Heart right ventricle (tissue), 16 donors: ENCODE measurements around the gene GABRR2. TPM values are rescaled to one million over a fixed set of nuclear protein-coding genes. Genes with fewer than 3 reads are reported as not detected.
A peak's percentile ranks its signal among the peaks of the same experiment; 100 is the strongest.

Experiments
- ATAC-seq, 8 donors: fragments of 200-7000 bp; cut with Tn5 transposase; one replicate each; pipeline ENCODE4 v1.9.1; 2020; ENCODE audit warnings: mild to moderate bottlenecking in 8 of 8, moderate library complexity in 8 of 8, moderate number of reproducible peaks in 1 of 8
- DNase-seq, 2 donors: peaks; one replicate each; pipeline ENCODE4 v3.0.0-alpha.2; 2020
- H3K27ac ChIP-seq, 10 donors: fragments of 200-600 bp; sonication (generic) in 2 of 10; one replicate each; pipeline versions ENCODE4 v1.5.0 to v1.8.0; 2020 to 2022; ENCODE audit warnings: mild to moderate bottlenecking in 3 of 10
- H3K27me3 ChIP-seq, 7 donors: fragments of 200-600 bp; one replicate each; pipeline ENCODE4 v1.8.0; 2021 to 2022; ENCODE audit warnings: mild to moderate bottlenecking in 2 of 7
- H3K36me3 ChIP-seq, 9 donors: fragments of 200-600 bp; sonication (generic) in 1 of 9; one replicate each; pipeline versions ENCODE4 v1.5.0 to v1.8.0; 2020 to 2022; ENCODE audit warnings: mild to moderate bottlenecking in 2 of 9
- H3K4me1 ChIP-seq, 9 donors: fragments of 200-600 bp; sonication (generic) in 1 of 9; one replicate each; pipeline versions ENCODE4 v1.5.0 to v1.8.0; 2020 to 2022; ENCODE audit warnings: mild to moderate bottlenecking in 4 of 9
- H3K4me3 ChIP-seq, 10 donors: fragments of 200-600 bp; sonication (generic) in 2 of 10; one replicate each; pipeline versions ENCODE4 v1.5.0 to v1.8.0; 2020 to 2022; ENCODE audit warnings: mild to moderate bottlenecking in 7 of 10, moderate library complexity in 2 of 10
- H3K9me3 ChIP-seq, 11 donors: fragments of 200-600 bp in 10 of 11; sonication (generic) in 2 of 11; one replicate each; pipeline versions ENCODE4 v1.5.0 to v1.8.0; 2013 to 2022; ENCODE audit warnings: mild to moderate bottlenecking in 2 of 11, control low read depth in 1 of 11, moderate library complexity in 1 of 11
- WGBS, 2 donors: extraction: QIAGEN DNeasy Blood & Tissue Kit; methylation state at CpG; one replicate each; pipeline ENCODE4 v1.1.7; 2013; ENCODE audit warnings: inconsistent platforms in 1 of 2; 5-methylcytosine and 5-hydroxymethylcytosine counted together
- intact Hi-C, 10 donors: fragments of 100-400 bp; cut with DNase I; formaldehyde crosslinking; loops; one replicate each; pipeline versions ENCODE4 v1.11.1 to v1.14.2; 2022
- polyA plus RNA-seq, 2 donors: library from polyadenylated mRNA; stranded (reverse); fragments of 200-250 nt; gene quantifications; one replicate each; pipeline ENCODE4 v1.2.3, GENCODE V29; 2013
- total RNA-seq, 10 donors: library from RNA; stranded (reverse); fragmentation: NEBNext Ultra II Directional in 3 of 10; extraction: Animal tissue kit (Norgen Biotek cat#: 25700) in 3 of 10; gene quantifications; one replicate each; pipeline versions ENCODE4 v1.2.1 to v1.2.4, GENCODE V29; 2021 to 2023
- TF ChIP-seq, protein P1 (sequence below), 9 donors: fragments of 200-600 bp; sonication (generic) in 2 of 9; IDR thresholded peaks; one replicate each; pipeline versions ENCODE4 v1.5.0 to v1.8.0; 2021 to 2022; ENCODE audit warnings: antibody characterized with exemption in 9 of 9, mild to moderate bottlenecking in 5 of 9, moderate library complexity in 1 of 9
- donor health status: Arrhythmogenic right ventricular cardiomyopathy.
- donor health status: ischemic (EF 13 %, LVEDD 7.1; RV severe dilation, severe dysfunction).
- donor health status: healthy with polysubstance abuse.
- donor health status: DM: no; HTN: yes; CAD: no.
- donor health status: DM: no; HTN: no; CAD: no.
- donor health status: ischemic (EF 25% LVEDD 6.9; RV normal size, moderate dysfunction).
- donor health status: ischemic (EF 25% LVEDD 5.7; RV mildly dilated, moderate dysfunction).
- donor health status: healthy.
- donor health status: DM: yes; HTN: yes; CAD: no.
- donor health status: Ischemic cardiomyopathy.
- donor health status: ischemic (EF 35%, LVEDD 5.7; RV mildly dilated, moderate dysfunction).
- donor health status: nonischemic (EF 11% LVEDD 7.7; RV severe dilation, severe dysfunction).
- donor health status: DM: yes; HTN: yes; CAD: no.
- donor health status: PGD.
- donor health status: ischemic (EF 29% LVEDD 5.4; RV normal size, mild dysfunction).
- donor health status: nonischemic (EF 23%, LVEDD 6.1; RV moderate dilation, normal function).

The GABRR2 gene
- total and polyA plus RNA-seq, 12 donors = 0.14 to 1.2 (median 0.45) TPM; not detected in 3

GRCh38 chr6:89281779-89282246 is 33.3 kb downstream of the GABRR2 start:
- H3K27ac ChIP-seq = no peak overlapping the region
- DNase-seq (no peak), ATAC-seq (peak in 4 of 8 donors; percentile 42 to 52 (median 50))
- H3K27me3 ChIP-seq = no peaks in the 10 kb centered on the region
- 69 to 82% methylated on average over 10 of the region's 10 CpGs for WGBS, 2 donors
- H3K4me3 ChIP-seq = no peak overlapping the region
- intact Hi-C loops = no loop called here
- no peaks in the 10 kb centered on the region for H3K9me3 ChIP-seq
- TF ChIP-seq, protein P1, sequence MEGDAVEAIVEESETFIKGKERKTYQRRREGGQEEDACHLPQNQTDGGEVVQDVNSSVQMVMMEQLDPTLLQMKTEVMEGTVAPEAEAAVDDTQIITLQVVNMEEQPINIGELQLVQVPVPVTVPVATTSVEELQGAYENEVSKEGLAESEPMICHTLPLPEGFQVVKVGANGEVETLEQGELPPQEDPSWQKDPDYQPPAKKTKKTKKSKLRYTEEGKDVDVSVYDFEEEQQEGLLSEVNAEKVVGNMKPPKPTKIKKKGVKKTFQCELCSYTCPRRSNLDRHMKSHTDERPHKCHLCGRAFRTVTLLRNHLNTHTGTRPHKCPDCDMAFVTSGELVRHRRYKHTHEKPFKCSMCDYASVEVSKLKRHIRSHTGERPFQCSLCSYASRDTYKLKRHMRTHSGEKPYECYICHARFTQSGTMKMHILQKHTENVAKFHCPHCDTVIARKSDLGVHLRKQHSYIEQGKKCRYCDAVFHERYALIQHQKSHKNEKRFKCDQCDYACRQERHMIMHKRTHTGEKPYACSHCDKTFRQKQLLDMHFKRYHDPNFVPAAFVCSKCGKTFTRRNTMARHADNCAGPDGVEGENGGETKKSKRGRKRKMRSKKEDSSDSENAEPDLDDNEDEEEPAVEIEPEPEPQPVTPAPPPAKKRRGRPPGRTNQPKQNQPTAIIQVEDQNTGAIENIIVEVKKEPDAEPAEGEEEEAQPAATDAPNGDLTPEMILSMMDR (IDR thresholded peaks at IDR 0.05) = peak in 3 of 9 donors; percentile 16 to 53 (median 25)
- H3K36me3 ChIP-seq = no peaks in the 10 kb centered on the region
- H3K4me1 ChIP-seq = no peaks in the 10 kb centered on the region

GRCh38 chr6:89278956-89279355 is 36.1 kb downstream of the GABRR2 start:
- 94% methylated on average over 9 of the region's 9 CpGs for WGBS, 2 donors
- no peaks in the 10 kb centered on the region for H3K36me3 ChIP-seq
- no peak for DNase-seq
- no peak overlapping the region for H3K4me3 ChIP-seq
- no peak overlapping the region for H3K27ac ChIP-seq
- H3K27me3 ChIP-seq = no peaks in the 10 kb centered on the region
- TF ChIP-seq, protein P1 (IDR thresholded peaks at IDR 0.05) = no peak
- intact Hi-C loops = no loop called here
- no peaks in the 10 kb centered on the region for H3K9me3 ChIP-seq
- H3K4me1 ChIP-seq = peaks cover 0 to 4% (median 0%) of the 10 kb centered on the region in 9 donors
- ATAC-seq = no peak

GRCh38 chr6:89275900-89276299 is 39.2 kb downstream of the GABRR2 start:
- H3K9me3 ChIP-seq = no peaks in the 10 kb centered on the region
- ATAC-seq = no peak
- no peaks in the 10 kb centered on the region for H3K27me3 ChIP-seq
- H3K4me3 ChIP-seq = no peak overlapping the region
- DNase-seq = no peak
- no peak overlapping the region for H3K27ac ChIP-seq
- TF ChIP-seq, protein P1 (IDR thresholded peaks at IDR 0.05) = no peak
- no peaks in the 10 kb centered on the region for H3K36me3 ChIP-seq
- intact Hi-C loops = no loop called here
- H3K4me1 ChIP-seq = peaks cover 0 to 19% (median 7%) of the 10 kb centered on the region in 9 donors
- WGBS, 2 donors = 83 to 96% methylated on average over 4 of the region's 4 CpGs

GRCh38 chr6:89273816-89274215 is 41.3 kb downstream of the GABRR2 start:
- DNase-seq = peak in 1 of 2 donors; percentile 31
- H3K4me1 ChIP-seq = peaks cover 0 to 19% (median 7%) of the 10 kb centered on the region in 9 donors
- H3K27ac ChIP-seq = peak overlapping the region in 6 of 10 donors; percentile 29 to 57 (median 44)
- peak; percentile 55 to 89 (median 80) for ATAC-seq
- H3K36me3 ChIP-seq = no peaks in the 10 kb centered on the region
- H3K4me3 ChIP-seq = no peak overlapping the region
- H3K27me3 ChIP-seq = no peaks in the 10 kb centered on the region
- WGBS, 2 donors = 57 to 71% methylated on average over 3 of the region's 3 CpGs
- no peaks in the 10 kb centered on the region for H3K9me3 ChIP-seq
- TF ChIP-seq, protein P1 (IDR thresholded peaks at IDR 0.05) = no peak
- intact Hi-C loops = no loop called here
